Endometrial microvascular endothelial cells (primary cell): ENCODE results near the gene CRIP3. TPM values are rescaled to one million over a fixed set of nuclear protein-coding genes. Genes with fewer than 3 reads are reported as not detected.

Source experiments
- in situ Hi-C: cut with HindIII; loops from 2 replicates; pipeline ENCODE4 v1.10.0; 2017; ENCODE audit warnings: low sequenced_read_pairs, low pct_unique_long_range_greater_than_20kb; ENCODE audit errors: inconsistent ontology term
- total RNA-seq: library from RNA; depleted of rRNA; stranded (reverse); fragments of >200 nt; gene quantifications from one replicate; pipeline ENCODE4 v1.2.3, GENCODE V29; 2015; ENCODE audit errors: inconsistent ontology term

Gene CRIP3
- total RNA-seq, 1 donor from 2014 or later: not detected

DNA sequence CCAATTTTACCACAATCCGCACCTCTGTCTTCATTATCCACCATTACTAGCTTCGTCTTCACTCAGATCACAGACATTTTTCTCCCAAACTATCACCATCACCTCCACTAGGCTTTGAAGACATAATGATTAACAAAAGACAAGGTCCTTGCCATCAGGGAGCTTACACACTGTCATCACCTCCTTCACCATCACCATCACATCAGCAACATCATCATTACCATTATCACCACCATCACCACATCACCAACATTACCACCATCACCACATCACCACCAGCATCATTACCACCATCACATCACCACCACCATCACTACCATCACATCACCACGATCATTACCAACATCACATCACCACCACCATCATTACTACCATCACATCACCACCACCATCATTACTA lies 14.9 kb downstream of the CRIP3 start:
- in situ Hi-C loops: no loop called here

DNA sequence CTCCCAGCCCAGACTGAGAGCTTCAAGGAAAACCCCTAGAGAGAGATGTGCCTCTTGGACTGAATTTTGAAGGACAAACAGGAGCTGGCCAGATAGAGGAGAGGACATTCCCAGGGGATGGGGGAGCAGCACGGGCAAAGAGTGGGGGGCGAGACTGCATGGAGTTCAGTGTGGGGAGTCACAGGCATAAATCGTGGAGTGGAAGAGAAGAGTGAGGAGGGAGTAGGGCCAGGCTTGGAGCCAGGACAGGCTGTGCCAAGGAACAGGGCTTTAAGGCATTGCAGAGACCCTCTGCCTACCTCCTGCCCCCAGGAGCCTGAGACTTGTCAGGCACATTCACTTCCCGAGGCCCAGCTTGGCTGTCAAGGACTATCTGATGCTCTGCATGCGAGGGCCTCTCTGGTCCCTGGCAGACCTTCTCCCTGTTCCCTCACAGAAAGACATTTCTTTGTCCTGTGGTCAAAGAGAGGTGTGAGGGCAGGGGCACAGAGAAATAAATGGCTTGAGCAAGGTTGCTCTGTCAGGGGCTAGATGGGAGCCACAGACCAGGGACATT lies 15.8 kb downstream of the CRIP3 start:
- in situ Hi-C loops: no loop called here

DNA sequence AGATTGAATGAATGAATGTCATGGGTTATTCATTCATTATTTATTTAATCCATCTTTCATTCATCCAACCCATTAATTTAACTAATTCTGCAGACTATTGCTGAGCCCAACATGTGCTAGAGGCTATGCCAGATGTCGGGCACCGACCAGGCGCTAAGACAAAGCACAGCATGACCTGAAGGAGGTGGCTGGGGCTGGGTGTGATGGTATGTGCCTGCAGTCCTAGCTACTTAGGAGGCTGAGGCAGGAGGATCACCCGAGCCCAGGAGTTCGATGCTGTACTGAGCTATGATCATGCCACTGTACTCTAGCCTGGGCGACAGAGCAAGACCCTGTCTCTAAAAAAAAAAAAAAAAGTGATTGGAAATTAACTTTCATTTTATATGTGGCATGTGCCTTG lies 16.3 kb downstream of the CRIP3 start:
- in situ Hi-C loops: no loop called here

DNA sequence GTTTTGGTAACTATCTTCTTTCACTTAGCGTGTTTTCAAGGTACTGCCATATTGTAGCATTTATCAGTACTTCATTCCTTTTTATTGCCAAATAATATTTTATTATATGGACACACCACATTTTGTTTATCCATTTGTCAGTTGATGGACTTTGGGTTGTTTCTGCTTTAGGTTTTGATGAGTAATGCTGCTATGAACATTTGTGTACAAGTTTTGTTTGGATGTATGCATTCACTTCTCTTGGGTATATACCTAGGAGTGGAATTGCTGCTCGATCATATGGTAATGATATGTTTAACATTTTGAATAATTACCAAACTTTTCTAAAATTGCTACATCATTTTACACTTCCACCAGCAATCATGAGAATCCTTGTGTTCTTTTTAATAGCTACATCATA lies 16.9 kb downstream of the CRIP3 start:
- in situ Hi-C loops: no loop called here

DNA sequence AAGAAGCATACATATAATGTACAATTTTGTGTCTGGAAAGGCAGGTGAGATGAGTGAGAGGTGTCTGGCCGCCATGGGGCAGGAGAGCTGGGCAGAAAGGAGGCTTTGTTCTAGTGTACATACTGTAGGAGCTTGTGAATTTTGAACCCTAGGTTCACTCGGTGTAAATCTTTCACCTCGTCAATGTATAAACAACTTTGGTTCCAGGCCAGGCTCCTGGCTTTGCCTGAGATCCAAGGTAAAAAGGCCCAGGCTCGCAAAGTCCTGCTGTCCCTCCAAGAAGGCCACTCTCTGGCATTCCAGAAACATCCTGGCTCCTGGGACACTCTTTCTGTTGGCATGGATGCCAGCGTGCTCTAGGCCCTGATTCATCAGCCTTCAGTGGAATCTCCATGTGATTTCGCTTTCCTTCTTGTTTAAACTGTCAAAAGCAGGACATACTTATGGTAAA lies 17.7 kb downstream of the CRIP3 start:
- in situ Hi-C loops: no loop called here

DNA sequence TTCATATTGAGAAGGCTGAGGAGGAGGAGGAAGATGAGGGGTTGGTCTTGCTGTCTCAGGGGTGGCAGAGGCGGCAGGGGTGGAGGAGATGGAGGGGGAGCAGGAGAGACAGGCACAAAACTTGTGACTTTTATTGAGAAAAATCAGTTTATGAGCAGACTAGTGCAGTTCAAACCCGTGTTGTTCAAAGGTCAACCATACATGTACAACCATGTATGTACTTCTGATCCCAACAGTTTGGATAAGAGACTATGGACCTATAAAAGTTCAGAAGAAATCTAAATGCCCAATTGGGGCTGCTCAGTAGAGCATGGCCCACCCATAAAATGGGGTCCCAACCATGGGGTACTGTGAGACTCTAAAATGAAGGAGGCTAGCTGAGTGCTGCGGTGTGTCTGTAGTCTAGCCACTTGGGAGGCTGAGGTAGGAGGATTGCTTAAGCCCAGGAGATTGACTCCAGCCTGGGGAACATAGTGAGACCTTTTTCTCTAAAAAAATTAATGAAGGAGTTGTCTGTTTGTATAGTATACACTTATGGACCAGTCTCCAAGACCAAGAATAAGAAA lies 18.2 kb downstream of the CRIP3 start:
- in situ Hi-C loops: no loop called here

DNA sequence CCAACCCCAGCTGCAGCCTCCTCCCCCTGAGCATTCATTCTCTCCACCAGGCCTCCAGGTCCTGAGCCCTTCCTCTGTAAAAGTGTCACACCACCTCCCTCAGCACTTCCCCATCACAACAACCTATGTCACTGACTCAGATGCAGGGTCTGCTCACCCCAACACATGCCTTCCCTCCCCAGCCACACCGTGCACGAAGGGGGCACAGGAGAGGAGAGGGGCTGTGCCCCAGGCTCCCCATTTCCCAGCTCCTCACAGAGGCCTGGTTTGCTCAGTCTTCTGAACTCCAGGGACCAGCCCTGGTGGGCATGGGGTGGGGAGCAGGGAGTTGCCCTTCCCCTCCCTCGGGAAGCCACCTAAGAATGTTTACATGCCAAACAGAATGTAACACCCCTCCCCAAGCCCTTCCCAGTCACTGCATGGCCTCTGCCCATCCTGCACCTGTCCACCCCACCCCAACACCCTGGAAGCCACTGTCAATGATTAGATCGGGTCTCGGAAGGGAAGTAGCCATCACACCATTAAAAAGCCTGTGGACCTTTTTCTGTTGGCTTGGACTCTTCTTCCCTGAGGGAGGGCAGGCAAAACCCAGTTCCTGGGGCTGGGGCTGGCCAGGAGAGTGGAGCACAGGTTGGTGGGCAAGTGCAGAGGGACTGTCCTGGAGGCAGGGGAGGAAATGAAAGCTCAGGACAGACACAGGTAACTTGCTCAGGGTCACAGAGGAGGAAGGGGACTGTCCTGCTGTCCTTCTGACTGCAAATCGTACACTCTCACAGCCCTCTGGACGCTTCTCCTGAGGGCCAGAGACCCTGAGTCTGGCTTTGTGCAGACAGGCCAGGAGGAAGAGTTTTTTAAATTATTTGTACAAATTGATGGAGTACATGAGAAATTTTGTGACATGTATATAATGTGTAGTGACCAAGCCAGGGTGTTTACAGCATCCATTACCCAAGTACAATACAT lies 20.6 kb downstream of the CRIP3 start:
- in situ Hi-C loops: no loop called here

DNA sequence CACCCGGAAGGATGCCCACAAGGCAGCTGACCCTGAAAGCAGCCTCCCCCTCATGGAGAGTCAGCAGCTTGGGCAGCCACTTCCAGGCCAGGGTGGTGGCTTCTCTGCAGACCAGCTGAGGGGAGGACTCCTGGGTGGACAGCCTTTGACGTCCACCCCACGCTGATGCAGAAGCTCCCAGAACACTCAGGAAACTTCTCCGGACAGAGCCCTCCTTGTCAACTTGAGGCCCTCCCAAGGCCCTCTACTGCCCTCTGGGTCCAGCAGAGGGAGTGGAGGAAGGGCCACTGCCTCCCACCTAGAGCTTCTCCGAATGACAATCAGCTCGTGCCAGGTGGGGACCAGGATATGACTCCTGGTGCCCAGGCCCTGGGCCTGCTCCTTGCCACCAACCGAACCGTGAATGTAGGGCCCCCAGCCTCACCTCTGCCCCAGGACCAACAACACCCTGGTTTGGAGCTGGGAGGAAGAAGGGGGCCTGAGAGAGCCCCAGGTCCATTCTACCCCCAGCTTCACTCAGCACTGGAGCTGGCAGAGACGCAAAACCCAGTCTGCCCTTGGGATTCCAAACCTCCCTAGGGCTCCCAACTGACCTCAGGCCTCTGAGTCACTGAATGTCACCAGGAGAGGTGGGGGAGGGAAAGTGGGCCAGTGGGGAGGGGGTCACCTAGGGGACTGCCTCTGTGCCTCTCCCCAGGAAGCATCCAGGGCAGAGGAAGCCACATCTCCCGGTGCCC lies 21.5 kb downstream of the CRIP3 start:
- in situ Hi-C loops: no loop called here

DNA sequence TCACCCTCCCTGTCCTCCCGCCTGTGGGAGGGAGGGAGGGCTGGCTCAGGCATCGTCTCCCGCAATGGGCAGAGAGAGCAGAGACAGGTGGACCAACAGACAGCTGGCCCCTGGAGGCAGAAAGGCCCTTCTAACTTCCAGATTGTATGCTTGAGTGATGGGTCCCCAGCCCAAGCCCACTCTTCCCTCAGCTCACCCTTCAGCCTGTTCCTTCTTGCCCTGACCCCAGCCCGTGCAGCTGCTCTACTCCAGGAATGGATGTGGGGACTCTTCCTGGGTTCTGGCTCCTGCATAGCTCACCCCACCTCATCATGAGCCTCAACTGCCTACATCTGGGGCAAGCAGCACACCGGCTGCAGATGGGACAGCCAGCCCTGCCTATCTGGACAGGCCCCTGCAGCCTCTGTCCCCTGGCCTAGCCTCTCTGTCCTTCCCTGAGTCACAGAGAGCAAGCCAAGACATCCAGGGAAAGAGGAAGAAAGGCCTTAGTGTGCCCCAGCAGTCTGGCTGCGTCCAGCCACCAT lies 22.1 kb downstream of the CRIP3 start:
- in situ Hi-C loops: no loop called here

DNA sequence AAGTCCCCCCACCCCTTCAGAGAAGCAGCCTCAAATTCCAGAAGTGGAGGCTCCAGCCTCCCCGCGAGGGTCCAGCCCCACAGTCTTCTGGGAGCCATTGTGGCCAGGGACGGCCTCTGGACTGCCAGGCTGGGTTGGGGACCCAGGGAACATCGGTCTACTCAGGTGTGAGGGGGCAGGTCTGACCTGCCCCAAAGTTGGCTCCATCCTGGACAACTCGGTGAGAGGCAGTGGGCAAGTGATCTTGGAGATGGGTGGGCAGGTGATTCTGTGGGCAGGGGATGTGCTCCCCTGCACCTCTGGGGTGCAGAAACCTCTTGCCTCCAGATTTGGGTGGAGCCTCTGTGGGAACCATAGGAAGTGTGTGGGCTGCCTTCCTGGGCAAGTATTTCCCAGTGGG lies 22.8 kb downstream of the CRIP3 start:
- in situ Hi-C loops: no loop called here

DNA sequence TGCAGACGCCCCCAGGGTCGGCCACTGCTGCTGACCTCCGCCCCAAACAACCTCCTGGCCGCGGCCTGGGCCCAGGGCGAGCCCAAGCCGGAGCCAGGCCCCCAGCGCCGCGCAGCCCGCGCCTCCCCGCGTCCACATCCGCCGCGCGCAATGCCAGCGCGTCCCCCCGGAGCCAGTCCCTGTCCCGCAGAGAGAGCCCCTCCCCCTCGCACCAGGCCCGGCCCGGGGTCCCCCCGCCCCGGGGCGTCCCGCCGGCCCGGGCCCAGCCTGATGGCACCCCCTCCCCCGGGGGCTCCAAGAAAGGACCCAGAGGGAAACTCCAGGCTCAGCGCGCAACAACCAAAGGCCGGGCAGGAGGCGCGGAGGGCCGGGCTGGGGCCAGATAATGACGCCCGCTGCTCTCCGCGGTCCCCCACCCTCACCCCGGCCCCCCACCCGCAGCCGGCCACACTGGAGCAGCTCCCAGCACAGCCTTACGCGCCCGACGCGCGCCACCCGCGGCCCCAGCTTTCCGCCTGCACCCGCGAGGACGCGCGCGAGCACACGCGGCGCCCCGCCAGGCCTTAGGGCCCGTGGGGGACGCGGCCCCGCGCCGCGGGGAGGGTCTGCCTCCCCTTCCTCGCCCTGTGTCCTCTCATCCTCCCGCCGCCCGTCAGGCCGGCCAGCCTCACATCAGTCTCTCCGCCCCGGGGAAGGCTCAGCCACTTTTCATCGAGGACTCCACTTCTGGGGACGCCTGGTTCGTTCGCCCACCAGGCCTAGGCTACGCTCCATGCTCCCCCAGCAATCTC lies 23.4 kb downstream of the CRIP3 start:
- in situ Hi-C loops: no loop called here

DNA sequence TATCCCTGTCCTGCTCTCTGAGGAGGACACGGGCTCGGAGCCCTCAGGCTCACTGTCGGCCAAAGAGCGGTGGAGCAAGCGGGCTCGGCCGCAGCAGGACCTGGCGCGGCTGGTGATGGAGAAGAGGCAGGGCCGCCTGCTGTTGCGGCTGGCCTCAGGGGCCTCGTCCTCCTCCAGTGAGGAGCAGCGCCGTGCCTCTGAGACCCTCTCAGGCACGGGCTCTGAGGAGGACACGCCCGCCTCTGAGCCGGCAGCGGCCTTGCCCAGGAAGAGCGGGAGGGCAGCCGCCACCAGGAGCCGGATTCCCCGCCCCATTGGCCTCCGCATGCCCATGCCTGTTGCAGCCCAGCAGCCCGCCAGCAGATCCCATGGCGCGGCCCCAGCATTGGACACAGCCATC lies 24.7 kb downstream of the CRIP3 start:
- in situ Hi-C loops: no loop called here

DNA sequence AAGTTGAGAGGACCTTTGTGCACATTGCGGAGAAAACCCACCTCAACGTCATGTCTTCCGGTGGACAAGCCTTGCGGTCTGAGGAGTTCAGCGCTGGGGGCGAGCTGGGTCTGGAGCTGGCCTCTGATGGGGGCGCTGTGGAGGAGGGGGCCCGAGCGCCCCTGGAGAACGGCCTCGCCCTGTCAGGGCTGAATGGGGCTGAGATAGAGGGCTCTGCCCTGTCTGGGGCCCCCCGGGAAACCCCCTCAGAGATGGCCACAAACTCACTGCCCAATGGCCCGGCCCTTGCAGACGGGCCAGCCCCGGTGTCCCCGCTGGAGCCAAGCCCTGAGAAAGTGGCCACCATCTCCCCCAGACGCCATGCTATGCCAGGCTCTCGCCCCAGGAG lies 25.1 kb downstream of the CRIP3 start:
- in situ Hi-C loops: no loop called here

DNA sequence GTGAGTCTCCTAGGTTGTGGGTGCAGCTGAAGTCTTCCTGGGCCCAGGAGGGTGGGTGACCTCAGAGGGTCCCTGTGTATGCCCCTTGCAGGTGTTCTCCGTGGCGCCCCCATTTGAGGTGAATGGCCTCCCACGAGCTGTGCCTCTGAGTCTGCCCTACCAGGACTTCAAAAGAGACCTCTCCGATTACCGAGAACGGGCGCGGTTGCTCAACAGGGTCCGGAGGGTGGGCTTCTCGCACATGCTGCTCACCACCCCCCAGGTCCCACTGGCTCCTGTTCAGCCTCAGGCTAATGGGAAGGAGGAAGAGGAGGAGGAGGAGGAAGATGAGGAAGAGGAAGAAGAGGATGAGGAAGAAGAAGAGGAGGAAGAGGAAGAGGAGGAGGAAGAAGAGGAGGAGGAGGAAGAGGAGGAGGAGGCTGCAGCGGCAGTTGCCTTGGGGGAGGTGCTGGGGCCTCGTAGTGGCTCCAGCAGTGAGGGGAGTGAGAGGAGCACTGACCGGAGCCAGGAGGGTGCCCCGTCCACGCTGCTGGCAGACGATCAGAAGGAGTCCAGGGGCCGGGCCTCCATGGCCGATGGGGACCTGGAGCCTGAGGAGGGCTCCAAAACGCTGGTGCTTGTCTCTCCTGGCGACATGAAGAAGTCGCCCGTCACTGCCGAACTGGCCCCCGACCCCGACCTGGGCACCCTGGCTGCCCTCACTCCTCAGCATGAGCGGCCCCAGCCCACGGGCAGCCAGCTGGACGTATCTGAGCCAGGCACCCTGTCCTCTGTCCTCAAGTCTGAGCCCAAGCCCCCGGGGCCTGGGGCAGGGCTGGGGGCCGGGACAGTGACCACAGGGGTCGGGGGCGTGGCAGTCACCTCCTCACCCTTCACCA lies 25.8 kb downstream of the CRIP3 start:
- in situ Hi-C loops: no loop called here

DNA sequence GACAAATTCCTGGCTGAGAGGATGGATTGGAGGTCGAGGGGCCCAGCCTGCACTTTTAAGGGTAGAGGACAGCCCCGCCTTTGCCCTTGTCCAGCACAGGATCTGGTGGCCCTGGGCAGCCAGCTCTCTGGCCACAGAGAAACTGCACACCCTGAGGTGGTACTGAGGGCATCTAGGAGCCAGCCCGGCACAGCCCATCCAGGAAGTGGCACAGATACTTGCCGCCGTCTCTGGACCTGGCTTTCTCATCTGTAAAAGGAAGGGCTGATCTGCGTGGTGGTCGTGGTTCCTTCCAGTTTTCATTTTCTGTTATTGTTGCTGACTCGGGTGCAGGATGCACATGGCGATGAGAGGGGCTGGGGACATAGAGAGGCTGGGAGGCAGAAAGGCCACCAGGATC lies 26.6 kb downstream of the CRIP3 start:
- in situ Hi-C loops: no loop called here

DNA sequence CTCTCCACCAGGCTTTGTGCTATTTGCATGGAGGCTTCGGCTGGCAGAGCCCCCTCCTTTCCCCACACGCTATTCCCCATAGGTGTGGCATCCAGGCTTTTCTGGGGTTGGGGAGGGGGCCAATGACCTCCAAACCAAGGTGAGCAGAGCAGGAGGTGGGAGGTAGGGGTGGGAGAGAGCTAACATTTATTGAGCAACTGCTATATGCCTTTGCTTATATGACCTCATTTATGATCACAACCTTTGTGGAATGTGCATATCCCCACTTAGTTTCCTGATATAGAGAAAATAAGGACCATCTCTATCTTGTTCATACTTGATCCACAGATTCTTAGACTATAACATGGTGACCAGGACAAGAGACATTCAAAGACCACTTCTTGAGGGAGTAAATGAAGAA lies 28.4 kb downstream of the CRIP3 start:
- in situ Hi-C loops: no loop called here

DNA sequence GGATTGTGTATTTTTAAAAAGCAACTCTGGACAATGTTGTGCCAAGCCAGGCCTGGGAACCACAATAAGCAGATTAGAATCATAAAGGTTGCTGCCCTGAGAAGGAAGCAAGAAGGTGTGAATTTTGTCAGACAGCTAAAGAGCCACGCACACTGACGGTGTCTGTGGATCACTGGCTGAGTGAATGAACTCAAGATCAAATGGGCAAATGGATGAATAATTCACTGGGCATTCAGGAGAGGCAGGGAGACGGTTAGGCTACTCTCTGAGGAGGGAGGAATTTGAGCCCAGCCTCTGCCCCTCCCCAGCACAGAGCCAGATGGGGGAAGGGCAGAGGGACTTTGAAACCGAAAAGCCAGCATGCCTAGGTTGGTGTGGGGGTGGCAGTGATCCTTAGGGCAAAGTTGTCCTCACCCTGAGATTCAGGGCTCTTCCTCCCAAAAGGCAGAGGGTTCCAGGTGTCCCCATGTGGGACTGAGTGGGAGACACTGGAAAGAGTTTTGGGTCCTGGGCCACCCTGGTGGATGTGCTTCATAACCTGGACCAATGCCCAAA lies 30.0 kb downstream of the CRIP3 start:
- in situ Hi-C loops: no loop called here
